CD8-positive, alpha-beta memory T cell (primary cell): Measurements from ENCODE around the gene ATP6AP2. TPM values are rescaled to one million over a fixed set of nuclear protein-coding genes. Genes with fewer than 3 reads are reported as not detected.
A peak's percentile ranks its signal among the peaks of the same experiment; 100 is the strongest.

Experiments used
- CTCF ChIA-PET: fragments of 350-600 bp; sonication (Branson Sonifier 250); formaldehyde crosslinking; loops from one replicate; lab custom pipeline; 2021; ENCODE audit warnings: antibody characterized with exemption; lab: Charles Lee
- POLR2A ChIA-PET: fragments of 350-600 bp; sonication (Branson Sonifier 250); formaldehyde crosslinking; loops from one replicate; lab custom pipeline; 2021; ENCODE audit warnings: antibody characterized with exemption; lab: Charles Lee
- DNase-seq, 5 donors: peaks; one replicate each; pipeline versions ENCODE4 v3.0.0 to v3.0.0-alpha.2; 2020 to 2022; ENCODE audit warnings: mixed read lengths in 1 of 5
- H3K27ac ChIP-seq: one replicate; pipeline ENCODE4 v1.7.0; 2013; ENCODE audit warnings: low read depth, mild to moderate bottlenecking, low read length, moderate library complexity
- H3K27me3 ChIP-seq: 2 replicates; pipeline ENCODE4 v1.7.0; 2013; ENCODE audit warnings: low read length, mild to moderate bottlenecking; ENCODE audit not compliant: insufficient read depth, poor library complexity, severe bottlenecking
- H3K36me3 ChIP-seq: 2 replicates; pipeline ENCODE4 v1.7.0; 2013; ENCODE audit warnings: mild to moderate bottlenecking, low read length, moderate library complexity; ENCODE audit not compliant: insufficient read depth
- H3K4me1 ChIP-seq: 2 replicates; pipeline ENCODE4 v1.7.0; 2013; ENCODE audit warnings: mild to moderate bottlenecking, low read length, moderate library complexity; ENCODE audit not compliant: insufficient read depth
- H3K4me3 ChIP-seq: 2 replicates; pipeline ENCODE4 v1.7.0; 2013; ENCODE audit warnings: mild to moderate bottlenecking, low read length
- H3K9me3 ChIP-seq: 2 replicates; pipeline ENCODE4 v1.7.0; 2013; ENCODE audit warnings: mild to moderate bottlenecking, low read length
- H3K27ac Mint-ChIP-seq, 8 donors: one replicate each; pipeline ENCODE4 v1.8.0; 2020 to 2021; ENCODE audit warnings: mixed read lengths in 8 of 8, mild to moderate bottlenecking in 6 of 8, inconsistent platforms in 3 of 8, moderate library complexity in 3 of 8
- H3K27me3 Mint-ChIP-seq, 2 donors: one replicate each; pipeline ENCODE4 v1.8.0; 2020 to 2021; ENCODE audit warnings: mixed read lengths in 2 of 2, mild to moderate bottlenecking in 1 of 2, moderate library complexity in 1 of 2
- H3K36me3 Mint-ChIP-seq, 3 donors: one replicate each; pipeline ENCODE4 v1.8.0; 2020 to 2021; ENCODE audit warnings: mixed read lengths in 3 of 3, inconsistent platforms in 1 of 3, mild to moderate bottlenecking in 1 of 3
- H3K4me1 Mint-ChIP-seq, 3 donors: one replicate each; pipeline ENCODE4 v1.8.0; 2020 to 2021; ENCODE audit warnings: mixed read lengths in 3 of 3, inconsistent platforms in 1 of 3, mild to moderate bottlenecking in 1 of 3
- H3K4me3 Mint-ChIP-seq, 7 donors: one replicate each; pipeline ENCODE4 v1.8.0; 2020 to 2021; ENCODE audit warnings: mixed read lengths in 7 of 7, mild to moderate bottlenecking in 6 of 7, moderate library complexity in 4 of 7, inconsistent platforms in 2 of 7
- H3K9me3 Mint-ChIP-seq, 5 donors: one replicate each; pipeline ENCODE4 v1.8.0; 2020 to 2022; ENCODE audit warnings: mixed read lengths in 5 of 5, mild to moderate bottlenecking in 3 of 5, moderate library complexity in 2 of 5, inconsistent platforms in 1 of 5
- polyA plus RNA-seq: library from polyadenylated mRNA; unstranded; fragments of 300-500 nt; fragmentation: Illumina TruSeq; gene quantifications from one replicate; pipeline ENCODE4 v1.2.3, GENCODE V29; 2021
- total RNA-seq, 2 experiments: library from RNA; stranded (reverse); gene quantifications; one replicate each; pipeline ENCODE4 v1.2.3, GENCODE V29; 2021

The ATP6AP2 gene
- total and polyA plus RNA-seq, 3 experiments from 2014 or later: 68.0 to 175 (median 69.4) TPM

DNA sequence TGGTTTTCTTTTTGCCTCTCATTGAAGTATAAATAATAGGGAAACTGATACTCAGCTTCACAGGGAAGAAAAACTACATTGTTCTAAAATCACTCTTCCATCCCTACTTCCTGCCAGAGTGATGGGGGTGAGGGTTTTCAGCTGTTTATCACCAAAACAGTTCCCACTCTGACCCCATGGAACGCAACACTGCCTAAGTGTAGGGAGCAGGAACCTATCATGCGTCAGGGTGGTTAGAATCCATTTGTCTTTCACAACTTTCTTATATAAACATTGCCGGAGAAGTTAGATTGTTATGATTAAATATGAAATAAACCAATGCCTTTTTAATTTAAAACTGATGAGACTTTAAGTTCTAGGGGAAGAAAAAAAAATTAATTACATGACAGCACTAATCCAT, 26.6 kb downstream of the ATP6AP2 start:
- POLR2A ChIA-PET: no interaction called here

DNA sequence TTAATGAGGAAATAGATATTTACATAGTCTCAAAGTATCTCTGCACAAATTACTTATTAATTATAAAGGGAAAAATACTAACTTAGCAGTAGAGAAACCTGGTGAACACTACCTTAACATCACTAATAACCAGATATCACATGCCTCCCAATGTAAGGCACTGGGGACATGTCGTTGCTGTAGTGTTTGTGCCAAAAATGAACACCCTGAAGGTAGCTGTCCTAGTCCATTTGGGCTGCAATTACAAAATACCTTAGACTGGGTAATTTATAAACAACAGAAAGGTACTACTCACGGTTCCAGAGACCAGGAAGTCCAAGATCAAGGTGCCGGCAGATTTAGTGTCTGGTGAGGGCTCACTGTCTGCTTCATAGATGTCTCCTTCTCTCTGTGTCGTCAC, 31.7 kb downstream of the ATP6AP2 start:
- H3K36me3 Mint-ChIP-seq: no peaks in the 10 kb centered on the region
- POLR2A ChIA-PET: no interaction called here

More for the DNA sequence above, 26.6 kb downstream of the ATP6AP2 start:
- Histone ChIP-seq H3K27ac (no peak overlapping the region), H3K9me3 (no peaks in the 10 kb centered on the region), H3K4me3 (no peak overlapping the region), H3K36me3 (no peaks in the 10 kb centered on the region), H3K4me1 (no peaks in the 10 kb centered on the region), H3K27me3 (no peaks in the 10 kb centered on the region)
- no peak for DNase-seq
- Mint-ChIP-seq H3K36me3 (peaks cover 3 to 28% (median 8%) of the 10 kb centered on the region in 3 donors), H3K27ac (no peak overlapping the region), H3K4me1 (no peaks in the 10 kb centered on the region), H3K27me3 (peaks cover 0 to 4% of the 10 kb centered on the region in 2 donors), H3K4me3 (no peak overlapping the region), H3K9me3 (no peaks in the 10 kb centered on the region)
- CTCF ChIA-PET: no interaction called here

DNA sequence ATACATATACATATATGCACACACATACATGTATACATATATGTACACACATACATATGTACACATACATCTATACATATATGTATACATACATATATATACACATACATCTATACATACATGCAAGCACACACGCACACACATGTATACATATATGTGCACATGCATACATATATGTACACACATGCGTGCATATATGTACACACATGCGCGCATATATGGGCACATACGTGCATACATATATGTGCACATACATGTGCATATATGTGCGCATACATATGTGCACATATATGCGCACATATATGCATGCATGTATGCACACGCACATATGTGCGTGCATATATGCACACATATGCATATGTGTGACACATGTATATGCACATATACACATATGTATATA, 35.2 kb downstream of the ATP6AP2 start:
- Histone ChIP-seq H3K27me3 (no peaks in the 10 kb centered on the region), H3K27ac (no peak overlapping the region), H3K4me3 (no peak overlapping the region), H3K4me1 (no peaks in the 10 kb centered on the region), H3K9me3 (no peaks in the 10 kb centered on the region), H3K36me3 (no peaks in the 10 kb centered on the region)
- Mint-ChIP-seq H3K27ac (peak overlapping the region in 1 of 8 donors; percentile 58), H3K36me3 (no peaks in the 10 kb centered on the region), H3K9me3 (no peaks in the 10 kb centered on the region), H3K4me3 (no peak overlapping the region), H3K4me1 (no peaks in the 10 kb centered on the region), H3K27me3 (no peaks in the 10 kb centered on the region)
- POLR2A ChIA-PET: no interaction called here
- CTCF ChIA-PET: no interaction called here
- no peak for DNase-seq

More for the DNA sequence above, 31.7 kb downstream of the ATP6AP2 start:
- Histone ChIP-seq H3K27me3 (no peaks in the 10 kb centered on the region), H3K4me3 (no peak overlapping the region), H3K27ac (no peak overlapping the region), H3K9me3 (no peaks in the 10 kb centered on the region), H3K4me1 (no peaks in the 10 kb centered on the region), H3K36me3 (no peaks in the 10 kb centered on the region)
- DNase-seq: no peak
- H3K4me1 Mint-ChIP-seq: no peaks in the 10 kb centered on the region
- H3K4me3 Mint-ChIP-seq: no peak overlapping the region
- H3K9me3 Mint-ChIP-seq: no peaks in the 10 kb centered on the region
- CTCF ChIA-PET: no interaction called here
- no peak overlapping the region for H3K27ac Mint-ChIP-seq
- no peaks in the 10 kb centered on the region for H3K27me3 Mint-ChIP-seq

DNA sequence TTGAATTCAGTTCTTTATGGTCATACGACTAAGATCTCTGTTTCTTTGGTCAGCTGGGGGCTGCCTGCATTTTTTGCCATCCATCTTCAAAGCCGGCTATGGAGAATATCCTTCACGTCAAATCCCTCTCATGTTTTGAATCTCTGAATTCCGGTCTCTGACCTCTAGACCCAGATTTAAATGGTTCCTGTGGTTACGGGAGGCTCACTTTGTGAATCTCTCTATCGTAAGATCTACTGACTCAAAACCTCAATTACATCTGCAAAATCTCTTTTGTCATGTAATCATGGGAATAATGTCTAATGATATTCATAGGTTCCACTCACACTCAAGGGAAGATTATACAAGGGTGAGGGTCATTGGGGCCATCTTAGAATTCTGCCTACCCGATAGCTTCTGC, 36.8 kb downstream of the ATP6AP2 start:
- no peak for DNase-seq
- Histone ChIP-seq H3K27ac (no peak overlapping the region), H3K9me3 (no peaks in the 10 kb centered on the region), H3K4me3 (no peak overlapping the region), H3K4me1 (no peaks in the 10 kb centered on the region), H3K36me3 (no peaks in the 10 kb centered on the region), H3K27me3 (no peaks in the 10 kb centered on the region)
- ChIA-PET POLR2A (no interaction called here), CTCF (interaction anchor here (0.5 kb wide), 1 partner anchor 165 kb away, joined by 3 read pairs; no protein-coding TSS in a partner anchor)
- H3K9me3 Mint-ChIP-seq: no peaks in the 10 kb centered on the region
- no peaks in the 10 kb centered on the region for H3K4me1 Mint-ChIP-seq
- H3K4me3 Mint-ChIP-seq: no peak overlapping the region
- no peak overlapping the region for H3K27ac Mint-ChIP-seq
- no peaks in the 10 kb centered on the region for H3K36me3 Mint-ChIP-seq
- H3K27me3 Mint-ChIP-seq: no peaks in the 10 kb centered on the region

DNA sequence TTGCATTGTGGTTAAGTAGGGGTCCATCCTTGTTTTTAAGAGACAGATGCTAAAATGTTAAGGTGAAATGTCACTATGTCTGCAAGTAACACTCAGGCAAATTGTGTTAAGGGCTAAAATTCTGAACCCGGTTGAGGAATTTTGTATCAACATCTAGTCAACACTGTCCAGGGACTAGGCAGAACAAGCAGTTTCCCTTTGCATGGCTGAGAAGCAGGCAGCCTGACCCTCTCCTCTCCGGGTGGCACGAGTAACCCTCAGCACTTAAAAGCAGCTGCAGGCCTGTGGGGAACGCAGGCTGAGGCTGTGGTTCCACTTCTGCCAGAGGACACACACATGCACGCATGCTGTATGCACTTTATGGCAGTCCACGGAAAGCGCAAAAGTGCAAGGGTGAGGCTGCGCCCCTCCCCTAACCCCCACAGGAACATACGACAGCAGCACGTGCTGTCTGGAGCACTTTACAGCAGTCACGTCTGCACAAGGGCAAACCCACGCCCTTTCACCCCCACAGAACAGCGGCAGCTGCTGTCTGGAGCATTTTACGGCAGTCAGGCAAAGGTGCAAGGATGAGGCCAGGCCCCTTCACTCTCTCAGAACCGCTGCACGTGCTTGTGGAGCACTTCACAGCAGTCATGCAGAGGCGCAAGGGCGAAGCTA, 41.8 kb downstream of the ATP6AP2 start:
- no peaks in the 10 kb centered on the region for H3K9me3 Mint-ChIP-seq
- CTCF ChIA-PET: no interaction called here

DNA sequence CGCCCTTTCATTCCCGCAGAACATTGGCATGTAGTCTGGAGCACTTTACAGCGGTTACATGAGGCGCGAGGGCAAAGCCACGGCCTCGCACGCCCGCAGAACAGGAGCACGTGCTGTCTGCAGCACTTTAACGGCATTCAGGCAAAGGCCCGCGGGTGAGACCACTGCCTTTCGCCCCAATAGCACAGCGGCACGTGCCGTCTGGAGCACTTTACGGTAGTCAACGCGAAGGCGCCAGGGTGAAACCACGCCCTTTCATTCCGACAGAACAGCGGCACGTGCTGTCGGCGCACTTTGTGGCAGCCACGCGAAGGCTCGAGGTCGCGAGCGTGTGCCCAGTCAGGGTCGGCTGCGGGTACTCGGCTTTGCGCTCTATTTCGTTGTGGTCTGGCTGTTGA, 42.4 kb downstream of the ATP6AP2 start, which contains the start of gene MPC1L:
Gene MPC1L, plus strand, starts transcription at position 290 of the 398 bp plus-strand sequence. CDS start 138 bp downstream, outside the sequence.
- Histone ChIP-seq H3K4me1 (no peaks in the 10 kb centered on the region), H3K27ac (no peak within 1 kb of the TSS), H3K4me3 (no peak within 1 kb of the TSS), H3K9me3 (no peaks in the 10 kb centered on the region), H3K27me3 (no peaks in the 10 kb centered on the region), H3K36me3 (no peaks in the 10 kb centered on the region)
- CTCF ChIA-PET: no interaction called here
- peak within 1 kb of the TSS in 1 of 8 donors; percentile 0 for H3K27ac Mint-ChIP-seq
- no peak for DNase-seq
- no peaks in the 10 kb centered on the region for H3K4me1 Mint-ChIP-seq
- no peaks in the 10 kb centered on the region for H3K9me3 Mint-ChIP-seq
- H3K36me3 Mint-ChIP-seq: peaks cover 0 to 18% (median 8%) of the 10 kb centered on the region in 3 donors
- no peaks in the 10 kb centered on the region for H3K27me3 Mint-ChIP-seq
- POLR2A ChIA-PET: no interaction called here
- no peak within 1 kb of the TSS for H3K4me3 Mint-ChIP-seq

More for the DNA sequence above, 41.8 kb downstream of the ATP6AP2 start:
- Mint-ChIP-seq H3K27ac (no peak overlapping the region), H3K36me3 (peaks cover 0 to 12% (median 4%) of the 10 kb centered on the region in 3 donors), H3K4me3 (no peak overlapping the region), H3K4me1 (no peaks in the 10 kb centered on the region), H3K27me3 (no peaks in the 10 kb centered on the region)
- Histone ChIP-seq H3K27ac (no peak overlapping the region), H3K9me3 (no peaks in the 10 kb centered on the region), H3K36me3 (no peaks in the 10 kb centered on the region), H3K27me3 (no peaks in the 10 kb centered on the region), H3K4me3 (no peak overlapping the region), H3K4me1 (no peaks in the 10 kb centered on the region)
- POLR2A ChIA-PET: no interaction called here
- no peak for DNase-seq

DNA sequence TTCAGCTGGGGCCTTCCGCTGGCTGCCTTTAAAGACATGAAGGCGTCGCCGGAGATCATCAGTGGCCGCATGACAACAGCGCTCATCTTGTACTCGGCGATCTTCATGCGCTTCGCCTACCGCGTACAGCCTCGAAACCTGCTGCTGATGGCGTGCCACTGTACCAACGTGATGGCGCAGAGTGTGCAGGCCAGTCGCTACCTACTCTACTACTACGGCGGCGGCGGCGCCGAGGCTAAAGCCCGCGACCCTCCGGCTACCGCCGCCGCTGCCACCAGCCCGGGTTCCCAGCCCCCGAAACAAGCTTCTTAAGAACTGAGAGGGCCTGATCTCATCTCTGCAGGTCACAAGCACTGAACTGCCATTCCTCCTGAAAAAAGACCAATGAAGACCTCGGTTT, 42.9 kb downstream of the ATP6AP2 start:
- Histone ChIP-seq H3K4me1 (no peaks in the 10 kb centered on the region), H3K36me3 (no peaks in the 10 kb centered on the region), H3K9me3 (no peaks in the 10 kb centered on the region), H3K27me3 (no peaks in the 10 kb centered on the region), H3K27ac (no peak overlapping the region), H3K4me3 (no peak overlapping the region)
- no peak overlapping the region for H3K27ac Mint-ChIP-seq
- H3K9me3 Mint-ChIP-seq: no peaks in the 10 kb centered on the region
- no peak overlapping the region for H3K4me3 Mint-ChIP-seq
- POLR2A ChIA-PET: no interaction called here
- no peaks in the 10 kb centered on the region for H3K27me3 Mint-ChIP-seq
- peaks cover 0 to 23% (median 12%) of the 10 kb centered on the region in 3 donors for H3K36me3 Mint-ChIP-seq
- CTCF ChIA-PET: no interaction called here
- DNase-seq: no peak
- H3K4me1 Mint-ChIP-seq: no peaks in the 10 kb centered on the region

DNA sequence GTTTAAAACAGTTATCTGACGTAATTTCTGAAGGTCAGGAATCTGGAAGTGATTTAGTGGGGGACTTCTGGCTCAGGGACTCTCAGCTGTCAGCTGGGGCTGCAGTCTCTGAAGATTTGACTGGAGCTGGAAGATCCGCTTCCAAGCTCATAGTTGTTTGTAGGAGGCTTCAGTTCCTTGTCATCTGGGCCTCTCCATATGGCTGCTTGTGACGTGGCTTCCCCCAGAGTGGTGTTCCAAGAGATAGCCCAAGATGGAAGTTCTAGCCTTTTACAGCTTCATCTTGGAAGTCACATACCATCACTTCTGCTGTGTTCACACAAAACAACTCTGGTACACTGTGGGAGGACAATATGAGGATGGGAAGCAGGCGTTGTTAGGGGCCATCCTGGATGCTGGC, 44.5 kb downstream of the ATP6AP2 start:
- H3K4me3 Mint-ChIP-seq: no peak overlapping the region
- POLR2A ChIA-PET: no interaction called here
- H3K27me3 Mint-ChIP-seq: no peaks in the 10 kb centered on the region
- Histone ChIP-seq H3K4me1 (no peaks in the 10 kb centered on the region), H3K27me3 (no peaks in the 10 kb centered on the region), H3K9me3 (no peaks in the 10 kb centered on the region), H3K36me3 (peaks cover 10% of the 10 kb centered on the region), H3K27ac (no peak overlapping the region), H3K4me3 (no peak overlapping the region)
- no peaks in the 10 kb centered on the region for H3K9me3 Mint-ChIP-seq
- CTCF ChIA-PET: no interaction called here
- no peak for DNase-seq
- peaks cover 0 to 33% (median 12%) of the 10 kb centered on the region in 3 donors for H3K36me3 Mint-ChIP-seq
- H3K27ac Mint-ChIP-seq: peak overlapping the region in 1 of 8 donors; percentile 57
- H3K4me1 Mint-ChIP-seq: no peaks in the 10 kb centered on the region
